NB4 (cell line): ENCODE results near the gene RIPOR1.

ENCODE experiments used
- MYC ChIP-seq: IDR thresholded peaks from 2 replicates; pipeline ENCODE4 v1.6.1; 2011; ENCODE audit warnings: low read depth, low read length
- POLR2A ChIP-seq: IDR thresholded peaks from 2 replicates; pipeline ENCODE4 v1.6.1; 2011; ENCODE audit warnings: mild to moderate bottlenecking; ENCODE audit not compliant: insufficient read length; ENCODE audit errors: extremely low read depth
- TF ChIP-seq, protein P1 (sequence below): IDR thresholded peaks from one replicate; pipeline ENCODE4 v1.5.1; 2012; ENCODE audit warnings: low read depth, low read length
- TF ChIP-seq, protein P2 (sequence below): IDR thresholded peaks from 2 replicates; pipeline ENCODE4 v1.6.1; 2011; ENCODE audit warnings: low read depth, low read length

DNA sequence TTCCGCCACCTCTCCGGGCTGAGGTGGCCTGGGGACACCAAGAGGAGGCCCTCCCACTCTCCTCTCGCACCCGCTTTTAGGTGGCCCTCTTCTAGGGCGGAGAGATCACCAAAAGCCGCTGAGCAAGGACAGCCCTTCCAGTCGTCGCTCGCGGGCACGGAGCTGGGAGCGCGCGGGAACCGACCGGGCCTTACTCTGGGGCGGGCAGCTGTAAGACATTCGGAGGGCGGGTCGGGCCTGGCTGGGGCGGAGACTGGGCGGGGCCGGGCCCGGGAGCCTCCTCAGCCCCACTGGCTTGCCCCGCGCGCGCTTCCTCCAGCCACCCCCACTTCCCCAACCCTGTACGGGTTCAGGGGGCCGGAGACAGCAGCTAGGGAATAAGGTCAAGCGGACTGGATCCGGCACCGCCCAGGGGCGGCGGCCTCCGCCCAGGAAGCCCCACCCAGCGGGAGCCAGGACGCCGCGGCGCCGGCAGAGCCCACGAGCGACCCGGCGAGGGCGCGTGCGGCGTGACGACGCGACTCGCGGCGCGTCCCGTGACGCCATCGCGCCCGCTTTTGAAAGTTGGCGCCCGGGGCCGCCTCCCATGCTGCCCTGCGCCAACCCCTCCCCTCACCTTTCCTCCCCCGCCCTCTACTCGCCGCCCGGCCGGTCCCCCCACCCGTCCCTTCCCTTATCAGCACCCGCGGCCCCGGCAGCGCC, 33.3 kb downstream of the RIPOR1 start:
- TF ChIP-seq POLR2A = peak; percentile 81
- TF ChIP-seq, protein P1, sequence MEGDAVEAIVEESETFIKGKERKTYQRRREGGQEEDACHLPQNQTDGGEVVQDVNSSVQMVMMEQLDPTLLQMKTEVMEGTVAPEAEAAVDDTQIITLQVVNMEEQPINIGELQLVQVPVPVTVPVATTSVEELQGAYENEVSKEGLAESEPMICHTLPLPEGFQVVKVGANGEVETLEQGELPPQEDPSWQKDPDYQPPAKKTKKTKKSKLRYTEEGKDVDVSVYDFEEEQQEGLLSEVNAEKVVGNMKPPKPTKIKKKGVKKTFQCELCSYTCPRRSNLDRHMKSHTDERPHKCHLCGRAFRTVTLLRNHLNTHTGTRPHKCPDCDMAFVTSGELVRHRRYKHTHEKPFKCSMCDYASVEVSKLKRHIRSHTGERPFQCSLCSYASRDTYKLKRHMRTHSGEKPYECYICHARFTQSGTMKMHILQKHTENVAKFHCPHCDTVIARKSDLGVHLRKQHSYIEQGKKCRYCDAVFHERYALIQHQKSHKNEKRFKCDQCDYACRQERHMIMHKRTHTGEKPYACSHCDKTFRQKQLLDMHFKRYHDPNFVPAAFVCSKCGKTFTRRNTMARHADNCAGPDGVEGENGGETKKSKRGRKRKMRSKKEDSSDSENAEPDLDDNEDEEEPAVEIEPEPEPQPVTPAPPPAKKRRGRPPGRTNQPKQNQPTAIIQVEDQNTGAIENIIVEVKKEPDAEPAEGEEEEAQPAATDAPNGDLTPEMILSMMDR = no peak
- TF ChIP-seq, protein P2, sequence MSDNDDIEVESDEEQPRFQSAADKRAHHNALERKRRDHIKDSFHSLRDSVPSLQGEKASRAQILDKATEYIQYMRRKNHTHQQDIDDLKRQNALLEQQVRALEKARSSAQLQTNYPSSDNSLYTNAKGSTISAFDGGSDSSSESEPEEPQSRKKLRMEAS = peak; percentile 77
- TF ChIP-seq MYC = peak; percentile 80; the same call in 1 of the 2 replicates
